ENCODE measurements around the gene C1orf74.

Gene C1orf74

GRCh38 chr1:209748620-209749019 lies 35.7 kb downstream of the C1orf74 start:
- DNase-seq (ENCODE audit: low read depth, low spot score), result no peak
- no peak overlapping the region for H3K27ac ChIP-seq

GRCh38 chr1:209747580-209748262 lies 36.6 kb downstream of the C1orf74 start:
- peak overlapping the region; percentile 29 for H3K27ac ChIP-seq
- DNase-seq (ENCODE audit: low read depth, low spot score), result peak; percentile 95

GRCh38 chr1:209746451-209747165 lies 37.8 kb downstream of the C1orf74 start:
- no peak for DNase-seq (ENCODE audit: low read depth, low spot score)
- peak overlapping the region; percentile 29 for H3K27ac ChIP-seq

GRCh38 chr1:209743145-209743482 lies 41.2 kb downstream of the C1orf74 start:
- DNase-seq (ENCODE audit: low read depth, low spot score), result no peak
- no peak overlapping the region for H3K27ac ChIP-seq

- no peak for DNase-seq (ENCODE audit: low read depth, low spot score)
- no peak overlapping the region for H3K27ac ChIP-seq
These were observed 41.8 kb downstream of the C1orf74 start for GRCh38 chr1:209742409-209743144.

- no peak for DNase-seq (ENCODE audit: low read depth, low spot score)
- no peak overlapping the region for H3K27ac ChIP-seq
These were observed 42.5 kb downstream of the C1orf74 start for GRCh38 chr1:209741889-209742288.

GRCh38 chr1:209741193-209741592 lies 43.2 kb downstream of the C1orf74 start:
- no peak overlapping the region for H3K27ac ChIP-seq
- no peak for DNase-seq (ENCODE audit: low read depth, low spot score)

- DNase-seq (ENCODE audit: low read depth, low spot score), result no peak
- H3K27ac ChIP-seq, result no peak overlapping the region
These were observed 46.1 kb downstream of the C1orf74 start for GRCh38 chr1:209738270-209738669.

- DNase-seq (ENCODE audit: low read depth, low spot score), result no peak
- no peak overlapping the region for H3K27ac ChIP-seq
These were observed 47.2 kb downstream of the C1orf74 start for GRCh38 chr1:209737118-209737505.

GRCh38 chr1:209736490-209737117 lies 47.8 kb downstream of the C1orf74 start:
- H3K27ac ChIP-seq, result no peak overlapping the region

GRCh38 chr1:209733409-209734192 lies 50.8 kb downstream of the C1orf74 start:
- no peak overlapping the region for H3K27ac ChIP-seq
- no peak for DNase-seq (ENCODE audit: low read depth, low spot score)

More at GRCh38 chr1:209736490-209737117, 47.8 kb downstream of the C1orf74 start:
- DNase-seq (ENCODE audit: low read depth, low spot score), result no peak

- H3K27ac ChIP-seq, result no peak overlapping the region
- no peak for DNase-seq (ENCODE audit: low read depth, low spot score)
These were observed 51.6 kb downstream of the C1orf74 start for GRCh38 chr1:209732725-209733124.

- DNase-seq (ENCODE audit: low read depth, low spot score), result no peak
These were observed 54.9 kb downstream of the C1orf74 start for GRCh38 chr1:209729436-209729835.

More at GRCh38 chr1:209729436-209729835, 54.9 kb downstream of the C1orf74 start:
- no peak overlapping the region for H3K27ac ChIP-seq
